Dermis blood vessel endothelial cell (primary cell): ENCODE results near the gene ABI1. TPM values are rescaled to one million over a fixed set of nuclear protein-coding genes. Genes with fewer than 3 reads are reported as not detected.
A peak's percentile ranks its signal among the peaks of the same experiment; 100 is the strongest.

ENCODE experiments used
- DNase-seq: peaks from one replicate; pipeline ENCODE4 v3.0.0; 2010
- total RNA-seq: library from RNA; depleted of rRNA; stranded (reverse); fragments of >200 nt; gene quantifications from 2 replicates; pipeline ENCODE4 v1.2.3, GENCODE V29; 2014

ABI1 gene
- total RNA-seq, 1 donor from 2014 or later: 40.5 TPM

GRCh38 chr10:26711324-26711723, 149.4 kb downstream of the ABI1 start:
- no peak for DNase-seq

DNA sequence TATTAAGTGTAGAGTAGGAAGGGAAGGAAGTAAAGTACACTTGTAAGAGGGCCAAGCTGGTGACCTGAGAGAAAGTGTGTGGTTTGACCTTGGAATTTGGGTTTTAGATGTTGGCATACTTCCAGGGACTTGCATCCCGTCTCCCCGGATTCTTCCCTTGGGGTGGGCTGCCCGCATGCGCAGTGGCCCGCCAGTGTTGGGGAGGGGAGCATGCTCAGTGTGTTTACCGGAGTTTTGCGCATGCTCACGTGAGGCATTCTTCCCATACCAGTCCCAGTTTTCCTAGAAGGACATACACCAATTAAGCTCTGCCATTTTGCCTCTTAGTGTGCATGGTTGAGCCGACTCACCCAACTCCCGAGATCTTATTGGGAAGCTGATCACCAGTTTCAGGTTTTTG, 153.8 kb downstream of the ABI1 start:
- DNase-seq: no peak

DNA sequence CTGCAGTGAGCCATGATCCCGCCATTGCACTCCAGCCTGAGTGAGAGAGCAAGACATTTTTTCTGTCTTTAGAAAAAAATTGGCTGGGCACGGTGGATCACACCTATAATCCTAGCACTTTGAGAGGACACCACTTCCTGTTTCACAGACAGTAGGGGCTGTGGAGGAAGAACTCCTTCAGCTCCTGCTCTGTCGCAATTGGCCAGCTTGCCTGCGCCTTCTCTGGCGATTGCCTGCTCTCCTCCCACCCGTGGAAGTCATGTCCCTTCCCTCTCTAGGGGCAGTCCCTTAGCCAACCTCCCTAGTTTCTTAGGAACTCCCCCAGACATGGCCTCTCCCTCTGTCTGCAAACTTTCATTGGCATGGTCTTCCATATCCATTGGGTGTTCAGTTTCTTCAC, 154.6 kb downstream of the ABI1 start:
- no peak for DNase-seq

GRCh38 chr10:26703974-26704373, 156.8 kb downstream of the ABI1 start:
- DNase-seq: no peak

GRCh38 chr10:26703096-26703495, 157.7 kb downstream of the ABI1 start:
- DNase-seq: no peak

DNA sequence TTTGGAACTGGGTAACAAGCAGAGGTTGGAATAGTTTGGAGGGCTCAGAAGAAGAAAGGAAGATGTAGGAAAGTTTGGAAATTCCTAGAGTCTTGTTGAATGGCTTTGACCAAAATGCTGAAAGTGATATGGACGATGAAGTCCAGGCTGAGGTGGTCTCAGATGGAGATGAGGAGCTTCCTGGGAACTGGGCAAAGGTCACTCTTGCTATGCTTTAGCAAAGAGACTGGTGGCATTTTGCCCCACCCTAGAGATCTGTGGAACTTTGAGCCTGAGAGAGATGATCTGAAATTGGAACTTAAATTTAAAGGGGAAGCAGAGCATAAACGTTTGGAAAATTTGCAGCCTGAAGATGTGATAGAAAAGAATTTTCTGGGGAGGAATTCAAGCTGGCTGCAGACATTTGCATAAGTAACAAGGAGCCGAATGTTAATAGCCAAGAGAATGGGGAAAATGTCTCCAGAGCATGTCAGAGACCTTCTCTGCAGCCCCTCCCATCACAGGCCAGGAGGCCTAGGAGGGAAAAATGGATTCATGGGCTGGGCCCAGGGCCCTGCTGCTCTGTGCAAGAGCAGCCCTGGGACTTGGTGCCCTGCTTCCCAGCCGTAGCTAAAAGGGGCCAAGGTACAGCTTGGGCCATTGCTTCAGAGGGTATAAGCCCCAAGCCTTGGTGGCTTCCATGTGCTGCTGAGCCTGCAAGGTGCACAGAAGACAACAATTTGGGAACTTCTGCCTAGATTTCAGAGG, 159.7 kb downstream of the ABI1 start:
- DNase-seq: no peak

DNA sequence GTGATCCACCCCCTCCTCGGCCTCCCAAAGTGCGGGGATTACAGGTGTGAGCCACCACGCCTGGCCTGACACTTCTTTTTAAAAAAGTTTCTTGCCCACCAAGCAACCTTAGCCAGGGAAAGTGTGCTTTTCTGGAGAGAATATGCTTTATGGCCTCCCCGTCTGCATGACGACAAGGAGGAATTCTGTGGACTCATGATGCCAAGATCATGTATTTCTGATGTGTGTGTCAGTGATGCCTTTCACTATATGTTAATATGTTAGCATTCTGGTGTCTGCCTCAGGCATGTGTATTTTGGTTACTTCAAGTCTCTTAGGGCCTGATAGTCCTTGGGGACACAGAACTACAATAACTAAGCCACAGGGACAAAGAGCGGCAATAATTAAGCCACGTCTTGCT, 161.1 kb downstream of the ABI1 start:
- DNase-seq: no peak

DNA sequence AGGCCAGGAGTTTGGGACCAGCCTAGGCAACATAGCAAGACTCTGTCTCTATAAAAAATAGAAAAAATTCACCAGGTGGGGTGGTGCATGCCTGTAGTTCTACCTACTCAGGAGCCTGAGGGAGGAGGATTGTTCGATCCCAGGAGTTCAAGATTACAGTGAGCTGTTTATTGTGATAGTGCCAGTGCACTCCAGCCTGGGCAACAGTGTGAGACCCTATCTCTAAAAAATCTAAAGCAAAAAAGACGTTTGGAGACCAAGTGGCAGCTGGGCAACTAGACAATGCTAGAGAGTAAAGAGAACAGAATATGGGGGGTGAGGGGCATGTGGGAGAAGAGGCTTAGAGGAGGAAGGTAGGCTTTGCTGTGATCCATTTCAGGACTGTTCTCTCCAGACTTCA, 161.8 kb downstream of the ABI1 start:
- no peak for DNase-seq

- DNase-seq: peak; percentile 12
Observed at GRCh38 chr10:26697922-26698608, 162.7 kb downstream of the ABI1 start.

- peak; percentile 73 for DNase-seq
Observed at GRCh38 chr10:26697163-26697921, 163.4 kb downstream of the ABI1 start, which contains the start of gene PDSS1. Gene PDSS1, plus strand, starts transcription at chr10:26697701. Its CDS starts 11 bp downstream, at chr10:26697712.

DNA sequence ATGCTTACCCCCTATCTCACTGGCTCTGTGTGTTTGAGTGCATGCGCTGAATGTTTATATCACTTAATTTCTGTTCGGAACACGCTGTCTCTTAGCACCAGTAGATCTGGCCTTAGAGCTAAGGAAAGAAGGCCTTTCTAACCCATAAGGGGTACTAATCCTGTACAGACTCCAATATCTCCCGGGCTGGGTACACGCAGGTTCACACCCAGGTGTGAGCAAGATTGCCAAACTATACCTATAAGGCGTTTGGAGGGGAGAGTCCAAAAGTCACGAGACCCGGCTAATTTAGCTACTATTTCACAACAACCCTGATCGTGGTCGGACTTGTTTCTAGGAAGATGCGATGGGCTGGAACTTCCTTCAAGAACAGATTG, 164.0 kb downstream of the ABI1 start:
- DNase-seq: no peak

Other genes starting within 250 kb of the ABI1 start
- 5.8 and 6.1 TPM in 2 replicates for gene PDSS1, start 163.3 kb downstream of the ABI1 start, total RNA-seq
- 8.7 and 10.7 TPM in 2 replicates for gene ANKRD26, start 239.5 kb upstream of the ABI1 start, total RNA-seq